Activated CD4-positive, alpha-beta T cell treated with anti-CD3 and anti-CD28 coated beads, Interleukin-2, amount 50 U/mL, for 16 hours (primary cell): ENCODE data around the gene PIERCE2.
"Not testable (repeated sequence)": the region's sequence is repeated elsewhere in the genome, so short reads cannot be mapped to it uniquely, and the experiment has no call there.

Experiments
- DNase-seq: peaks from one replicate; pipeline ENCODE4 v3.0.0-alpha.2; 2020

Gene PIERCE2

GRCh38 chr15:55434989-55435825, 26.9 kb downstream of the PIERCE2 start:
- peak; percentile 53 for DNase-seq

GRCh38 chr15:55443141-55443540, 34.8 kb downstream of the PIERCE2 start:
- DNase-seq: not testable (repeated sequence)

DNA sequence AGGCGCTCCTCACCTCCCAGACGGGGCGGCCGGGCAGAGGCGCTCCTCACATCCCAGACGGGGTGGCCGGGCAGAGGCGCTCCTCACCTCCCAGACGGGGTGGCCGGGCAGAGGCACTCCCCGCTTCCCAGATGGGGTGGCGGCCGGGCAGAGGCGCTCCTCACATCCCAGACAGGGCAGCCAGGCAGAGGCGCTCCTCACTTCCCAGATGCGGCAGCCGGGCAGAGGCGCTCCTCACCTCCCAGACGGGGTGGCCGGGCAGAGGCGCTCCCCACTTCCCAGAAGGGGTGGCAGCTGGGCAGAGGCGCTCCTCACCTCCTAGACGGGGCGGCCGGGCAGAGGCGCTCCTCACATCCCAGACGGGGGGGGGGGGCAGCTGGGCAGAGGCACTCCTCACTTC, 37.6 kb downstream of the PIERCE2 start:
- DNase-seq: not testable (repeated sequence)

GRCh38 chr15:55446379-55447029, 38.2 kb downstream of the PIERCE2 start:
- not testable (repeated sequence) for DNase-seq

GRCh38 chr15:55447030-55447394, 38.7 kb downstream of the PIERCE2 start:
- not testable (repeated sequence) for DNase-seq

GRCh38 chr15:55457401-55458022, 49.2 kb downstream of the PIERCE2 start:
- DNase-seq: no peak

DNA sequence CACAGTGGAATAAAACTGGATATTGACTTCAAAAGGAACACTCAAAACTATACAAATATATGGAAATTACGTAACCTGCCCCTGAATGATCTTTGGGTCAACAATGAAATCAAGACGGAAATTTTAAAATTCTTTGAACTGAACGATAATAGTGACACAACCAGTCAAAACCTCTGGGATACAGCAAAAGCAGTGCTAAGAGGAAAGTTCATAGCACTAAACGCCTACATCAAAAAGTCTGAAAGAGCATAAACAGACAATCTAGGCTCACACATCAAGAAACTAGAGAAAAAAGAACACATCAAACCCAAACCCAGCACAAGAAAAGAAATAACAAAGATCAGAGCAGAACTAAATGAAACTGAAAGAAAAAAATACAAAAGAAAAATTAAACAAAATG, 53.2 kb downstream of the PIERCE2 start:
- no peak for DNase-seq

DNA sequence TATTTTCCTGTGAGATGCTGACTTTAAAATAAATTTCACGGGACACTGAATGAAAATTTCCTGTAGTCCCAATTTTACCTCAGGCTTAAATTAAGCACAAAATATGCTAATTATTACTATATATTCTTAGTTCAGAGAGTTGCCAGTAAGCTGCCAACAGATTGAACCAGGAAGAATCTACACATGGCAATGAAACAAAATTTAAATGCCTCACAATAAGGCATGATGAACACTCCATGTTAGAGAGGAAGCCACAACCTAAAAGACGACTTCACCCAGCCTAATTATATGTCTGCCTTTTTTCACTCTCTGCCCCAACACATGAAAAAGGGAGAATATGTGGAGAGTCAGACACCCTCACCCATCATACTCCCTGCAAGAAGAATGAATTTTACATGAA, 60.0 kb downstream of the PIERCE2 start:
- no peak for DNase-seq
